LoVo (cell line): ENCODE results near the gene BCR.
"Not testable (repeated sequence)": the region's sequence is repeated elsewhere in the genome, so short reads cannot be mapped to it uniquely, and the experiment has no call there.

Experiments used
- DNase-seq: peaks from one replicate; pipeline ENCODE4 v3.0.0-alpha.2; 2016; ENCODE audit warnings: low spot score

The BCR gene

GRCh38 chr22:23322497-23323080 lies 142.3 kb downstream of the BCR start:
- not testable (repeated sequence) for DNase-seq

GRCh38 chr22:23323960-23324688 lies 143.8 kb downstream of the BCR start:
- not testable (repeated sequence) for DNase-seq

- DNase-seq, result no peak
Observed at GRCh38 chr22:23325183-23325582, 144.9 kb downstream of the BCR start.

GRCh38 chr22:23333822-23334221 lies 153.5 kb downstream of the BCR start:
- not testable (repeated sequence) for DNase-seq

GRCh38 chr22:23337672-23338071 lies 157.4 kb downstream of the BCR start:
- not testable (repeated sequence) for DNase-seq

GRCh38 chr22:23341942-23342695 lies 161.8 kb downstream of the BCR start:
- DNase-seq, result not testable (repeated sequence)

GRCh38 chr22:23351321-23351720 lies 171.0 kb downstream of the BCR start:
- no peak for DNase-seq

GRCh38 chr22:23353004-23353403 lies 172.7 kb downstream of the BCR start:
- no peak for DNase-seq

- no peak for DNase-seq
Observed at GRCh38 chr22:23353696-23354095, 173.4 kb downstream of the BCR start.

- no peak for DNase-seq
Observed at GRCh38 chr22:23356094-23356493, 175.8 kb downstream of the BCR start.

- no peak for DNase-seq
Observed at GRCh38 chr22:23357053-23357452, 176.7 kb downstream of the BCR start.

- DNase-seq, result no peak
Observed at GRCh38 chr22:23359583-23360123, 179.3 kb downstream of the BCR start.

- DNase-seq, result no peak
Observed at GRCh38 chr22:23361676-23362075, 181.4 kb downstream of the BCR start.

GRCh38 chr22:23363683-23364082 lies 183.4 kb downstream of the BCR start:
- DNase-seq, result no peak

GRCh38 chr22:23364389-23364788 lies 184.1 kb downstream of the BCR start:
- no peak for DNase-seq

GRCh38 chr22:23365524-23365923 lies 185.2 kb downstream of the BCR start:
- DNase-seq, result no peak

GRCh38 chr22:23365961-23366360 lies 185.7 kb downstream of the BCR start:
- no peak for DNase-seq

GRCh38 chr22:23367196-23367595 lies 186.9 kb downstream of the BCR start:
- DNase-seq, result peak; percentile 3
